ENCODE results near the gene WWOX.

DNA sequence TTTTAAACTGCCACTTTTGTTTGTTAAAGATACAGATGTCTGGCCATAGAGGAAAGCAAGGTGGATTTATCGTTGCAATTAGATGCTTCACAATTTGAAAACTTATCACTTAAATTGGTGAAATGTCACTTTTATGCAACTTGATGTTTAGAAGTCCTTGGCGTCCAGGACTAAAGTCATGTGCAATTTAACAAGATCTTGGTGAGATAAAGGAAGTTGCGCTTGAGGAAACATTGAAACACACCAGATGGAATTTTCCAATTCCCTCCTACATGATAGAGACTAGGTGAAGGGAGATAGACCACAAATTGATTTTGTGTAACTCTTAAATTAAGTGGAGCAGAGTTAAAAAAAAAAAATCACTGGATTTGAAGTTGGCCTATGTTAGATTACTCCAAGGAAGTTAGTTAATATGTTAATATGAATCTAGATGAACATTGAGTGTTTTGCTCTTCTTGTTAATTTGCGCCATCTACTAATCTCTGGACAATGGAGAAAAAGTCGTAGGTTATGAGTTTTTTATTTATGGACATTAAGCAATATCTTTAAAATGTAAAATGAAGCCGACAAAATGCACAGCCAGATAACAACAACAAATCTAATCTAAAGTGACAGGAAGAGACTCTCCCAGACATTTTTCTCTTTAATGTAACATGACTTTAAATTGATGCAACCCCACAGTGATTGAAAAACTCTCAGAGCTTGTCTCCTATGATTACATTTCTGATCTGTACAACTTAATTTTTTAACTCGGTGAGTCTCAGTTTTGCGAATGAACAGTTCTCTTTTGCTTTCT, 119.6 kb downstream of the WWOX start:
- no peak for TF ChIP-seq MYC (IDR thresholded peaks at IDR 0.05; ENCODE audit: low read depth, low read length)
- TF ChIP-seq, protein P1, sequence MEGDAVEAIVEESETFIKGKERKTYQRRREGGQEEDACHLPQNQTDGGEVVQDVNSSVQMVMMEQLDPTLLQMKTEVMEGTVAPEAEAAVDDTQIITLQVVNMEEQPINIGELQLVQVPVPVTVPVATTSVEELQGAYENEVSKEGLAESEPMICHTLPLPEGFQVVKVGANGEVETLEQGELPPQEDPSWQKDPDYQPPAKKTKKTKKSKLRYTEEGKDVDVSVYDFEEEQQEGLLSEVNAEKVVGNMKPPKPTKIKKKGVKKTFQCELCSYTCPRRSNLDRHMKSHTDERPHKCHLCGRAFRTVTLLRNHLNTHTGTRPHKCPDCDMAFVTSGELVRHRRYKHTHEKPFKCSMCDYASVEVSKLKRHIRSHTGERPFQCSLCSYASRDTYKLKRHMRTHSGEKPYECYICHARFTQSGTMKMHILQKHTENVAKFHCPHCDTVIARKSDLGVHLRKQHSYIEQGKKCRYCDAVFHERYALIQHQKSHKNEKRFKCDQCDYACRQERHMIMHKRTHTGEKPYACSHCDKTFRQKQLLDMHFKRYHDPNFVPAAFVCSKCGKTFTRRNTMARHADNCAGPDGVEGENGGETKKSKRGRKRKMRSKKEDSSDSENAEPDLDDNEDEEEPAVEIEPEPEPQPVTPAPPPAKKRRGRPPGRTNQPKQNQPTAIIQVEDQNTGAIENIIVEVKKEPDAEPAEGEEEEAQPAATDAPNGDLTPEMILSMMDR (IDR thresholded peaks at IDR 0.05; ENCODE audit: extremely low read depth in 1 of 2, insufficient read depth in 1 of 2, low read depth in 1 of 2, low read length in 2 of 2), result no peak
- TF ChIP-seq EZH2 (IDR thresholded peaks at IDR 0.05; ENCODE audit: borderline replicate concordance, low read depth, low read length, severe bottlenecking), result no peak
- no peak for TF ChIP-seq POLR2A (IDR thresholded peaks at IDR 0.05; ENCODE audit: low read depth, low read length)
- no peak for TF ChIP-seq POLR2AphosphoS5 (IDR thresholded peaks at IDR 0.05; ENCODE audit: insufficient read depth, low read depth, low read length)
- no peak for TF ChIP-seq JUN (IDR thresholded peaks at IDR 0.05; ENCODE audit: borderline replicate concordance, insufficient read depth, insufficient read length, low read depth)
- TF ChIP-seq FOS (IDR thresholded peaks at IDR 0.05; ENCODE audit: borderline replicate concordance, insufficient read depth, low read length), result no peak
